Measurements from ENCODE around the gene KCNAB1. TPM values are rescaled to one million over a fixed set of nuclear protein-coding genes. Genes with fewer than 3 reads are reported as not detected.

The KCNAB1 gene
- total RNA-seq, 2 donors from 2014 or later = not detected

DNA sequence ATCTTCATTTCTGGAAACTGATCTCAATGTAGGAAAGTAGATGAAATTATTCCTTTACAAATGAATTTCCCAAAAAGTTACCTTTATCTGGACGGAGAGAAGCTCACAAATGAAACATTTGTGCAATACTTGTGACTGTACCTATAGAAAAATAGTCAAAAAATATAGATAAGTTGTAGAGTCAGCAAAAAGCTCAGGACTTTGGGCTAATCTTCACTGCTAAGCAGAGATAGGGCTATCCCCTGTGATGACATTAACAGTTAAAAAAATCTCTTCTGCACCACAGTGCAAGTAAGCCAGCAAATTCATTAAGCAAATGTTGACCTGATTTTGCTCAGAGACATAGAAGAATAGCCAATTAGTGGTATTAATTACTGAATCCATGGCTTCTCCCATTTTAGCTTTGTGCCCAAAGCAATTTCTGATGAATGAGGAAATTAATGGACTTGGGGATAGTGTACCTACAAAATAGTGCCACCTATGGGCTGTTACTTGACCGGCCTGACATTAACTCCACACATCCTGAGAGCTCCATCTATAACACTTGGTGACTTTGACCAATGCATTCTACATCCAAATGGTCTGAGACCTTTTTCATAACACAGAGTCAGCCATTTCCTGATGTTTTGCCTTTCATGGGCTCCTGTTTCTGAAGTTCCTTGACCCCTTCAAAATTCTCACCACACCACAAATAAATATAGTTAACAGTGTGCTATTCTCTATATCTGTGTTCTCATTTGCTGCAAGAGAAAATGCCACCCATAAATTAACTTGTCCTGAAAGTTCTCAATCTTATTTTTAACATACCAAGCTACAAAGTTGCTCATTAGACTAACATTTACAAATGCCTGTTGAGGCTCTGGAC lies 329.6 kb downstream of the KCNAB1 start:
- Mint-ChIP-seq H3K27ac (no peak overlapping the region), H3K9me3 (no peaks in the 10 kb centered on the region), H3K36me3 (ENCODE audit: insufficient read depth in 2 of 2) (no peaks in the 10 kb centered on the region), H3K27me3 (ENCODE audit: low read depth) (peaks cover 4% of the 10 kb centered on the region), H3K4me1 (ENCODE audit: low read depth) (no peaks in the 10 kb centered on the region), H3K4me3 (no peak overlapping the region)
- no peak for ATAC-seq (replicated peaks in 1 of 2)
- no peak for DNase-seq

DNA sequence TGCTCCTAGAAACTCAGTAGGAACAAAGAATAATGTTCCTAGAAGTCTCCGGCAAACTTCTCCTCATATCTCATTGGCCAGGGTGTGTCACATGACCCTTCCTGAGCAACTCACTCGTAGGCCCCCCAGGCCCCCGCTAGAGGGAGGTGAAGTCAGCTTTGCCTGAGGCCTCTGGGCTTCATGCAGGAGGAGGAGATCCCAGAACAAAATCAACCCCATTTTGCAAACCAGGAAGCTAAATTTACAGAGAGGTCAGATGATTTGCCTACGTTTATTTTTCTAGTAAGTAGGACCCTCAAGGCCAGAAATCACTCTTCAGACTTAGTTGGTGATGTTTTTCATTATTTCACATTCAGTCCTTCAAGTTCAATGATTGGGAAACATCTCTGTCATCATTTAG lies 335.5 kb downstream of the KCNAB1 start:
- DNase-seq = no peak
- no peak for ATAC-seq (replicated peaks in 1 of 2)
- H3K27me3 Mint-ChIP-seq (ENCODE audit: low read depth) = no peaks in the 10 kb centered on the region

DNA sequence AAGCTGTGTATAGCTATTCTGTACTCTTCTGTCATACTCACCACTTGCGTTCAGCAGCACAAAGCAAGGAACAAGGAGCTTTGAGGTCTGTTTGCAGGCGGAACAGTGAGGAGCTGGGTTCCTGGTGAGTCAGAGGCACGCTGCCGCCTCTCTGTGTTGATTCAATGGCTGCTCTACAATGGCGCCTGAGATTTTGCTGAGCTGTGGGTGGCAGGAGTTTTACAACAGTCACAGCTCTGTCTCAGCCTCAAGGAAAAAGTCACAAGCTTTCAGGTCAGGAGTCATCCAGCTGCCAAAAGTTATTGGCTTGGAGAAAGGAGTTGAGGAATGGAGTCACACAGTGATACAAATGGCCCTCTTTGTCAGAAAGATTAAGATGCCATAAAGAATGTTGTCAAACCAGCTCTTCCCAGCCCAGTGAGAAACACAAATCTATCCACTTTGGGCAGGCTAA lies 336.4 kb downstream of the KCNAB1 start:
- Mint-ChIP-seq H3K36me3 (ENCODE audit: insufficient read depth in 2 of 2) (no peaks in the 10 kb centered on the region), H3K9me3 (no peaks in the 10 kb centered on the region), H3K4me3 (no peak overlapping the region), H3K4me1 (ENCODE audit: low read depth) (no peaks in the 10 kb centered on the region), H3K27ac (no peak overlapping the region), H3K27me3 (ENCODE audit: low read depth) (no peaks in the 10 kb centered on the region)
- DNase-seq (no peak), ATAC-seq (replicated peaks in 1 of 2) (no peak)

More for the DNA sequence above, 335.5 kb downstream of the KCNAB1 start:
- H3K9me3 Mint-ChIP-seq = no peaks in the 10 kb centered on the region
- H3K36me3 Mint-ChIP-seq (ENCODE audit: insufficient read depth in 2 of 2) = no peaks in the 10 kb centered on the region
- no peak overlapping the region for H3K4me3 Mint-ChIP-seq
- no peak overlapping the region for H3K27ac Mint-ChIP-seq
- no peaks in the 10 kb centered on the region for H3K4me1 Mint-ChIP-seq (ENCODE audit: low read depth)

DNA sequence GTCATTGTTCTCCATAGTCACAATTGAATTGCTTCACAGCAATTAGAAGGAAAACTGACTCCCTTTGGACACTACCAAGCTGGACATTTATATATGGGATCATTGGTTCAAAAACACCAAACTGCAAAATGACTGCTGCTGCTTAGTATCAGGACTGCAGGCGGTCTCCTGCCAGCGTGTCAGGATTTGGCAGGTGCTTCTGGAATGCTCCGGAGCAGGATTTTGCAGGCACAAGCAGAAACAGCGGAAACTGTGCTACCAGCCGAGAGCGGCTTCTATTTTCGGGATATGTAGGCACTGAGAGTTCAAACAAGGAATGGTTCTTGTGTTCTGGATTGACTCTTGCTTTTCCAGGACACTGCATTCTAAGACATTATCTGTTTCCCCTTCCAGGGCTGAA lies 339.1 kb downstream of the KCNAB1 start:
- H3K9me3 Mint-ChIP-seq = no peaks in the 10 kb centered on the region

DNA sequence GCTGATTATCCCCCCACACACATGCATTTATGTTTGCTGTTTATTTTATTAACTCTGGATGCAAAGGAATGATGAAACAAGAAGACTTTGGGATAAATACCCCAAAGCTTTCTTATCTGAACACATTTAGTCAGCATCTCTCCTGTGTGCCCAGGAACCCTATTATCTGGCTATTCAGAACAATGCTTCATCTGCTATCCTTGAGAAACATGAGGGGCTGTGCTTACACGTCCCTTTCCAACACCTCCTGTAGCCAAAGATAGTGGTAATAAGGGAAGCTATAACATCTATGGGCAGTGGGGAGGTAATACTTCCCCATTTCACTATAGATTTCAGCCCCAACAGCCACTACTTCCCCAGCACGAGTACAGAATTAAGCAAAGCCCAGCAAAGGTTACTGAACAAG lies 339.8 kb downstream of the KCNAB1 start:
- DNase-seq = no peak
- Mint-ChIP-seq H3K27ac (no peak overlapping the region), H3K4me1 (ENCODE audit: low read depth) (no peaks in the 10 kb centered on the region), H3K4me3 (no peak overlapping the region), H3K27me3 (ENCODE audit: low read depth) (no peaks in the 10 kb centered on the region), H3K9me3 (no peaks in the 10 kb centered on the region), H3K36me3 (ENCODE audit: insufficient read depth in 2 of 2) (no peaks in the 10 kb centered on the region)
- no peak for ATAC-seq (replicated peaks in 1 of 2)

More for the DNA sequence above, 339.1 kb downstream of the KCNAB1 start:
- Mint-ChIP-seq H3K27me3 (ENCODE audit: low read depth) (no peaks in the 10 kb centered on the region), H3K36me3 (ENCODE audit: insufficient read depth in 2 of 2) (no peaks in the 10 kb centered on the region), H3K4me3 (no peak overlapping the region), H3K27ac (no peak overlapping the region), H3K4me1 (ENCODE audit: low read depth) (no peaks in the 10 kb centered on the region)
- ATAC-seq (replicated peaks in 1 of 2) (no peak), DNase-seq (no peak)

DNA sequence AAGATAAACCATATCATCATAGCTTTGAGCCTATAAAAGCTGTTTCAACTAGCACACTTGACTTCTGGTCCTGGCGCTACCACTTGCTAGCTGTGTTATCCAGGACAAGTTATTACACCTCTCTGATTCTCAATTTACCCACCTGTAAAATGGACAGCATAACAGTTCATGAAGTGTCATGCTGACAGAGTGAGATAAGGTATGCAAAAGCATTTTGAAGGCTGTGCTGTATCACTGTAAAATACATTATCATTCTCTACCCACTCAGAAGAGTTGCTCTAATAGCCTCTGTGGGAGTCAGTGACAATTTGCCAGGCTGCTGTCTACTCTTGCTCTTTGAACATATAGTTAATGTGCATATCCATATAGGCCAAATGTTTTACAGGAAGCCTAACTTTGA lies 341.5 kb downstream of the KCNAB1 start:
- ATAC-seq (replicated peaks in 1 of 2) (no peak), DNase-seq (no peak)
- no peak overlapping the region for H3K4me3 Mint-ChIP-seq
- no peaks in the 10 kb centered on the region for H3K27me3 Mint-ChIP-seq (ENCODE audit: low read depth)
- no peak overlapping the region for H3K27ac Mint-ChIP-seq
- no peaks in the 10 kb centered on the region for H3K36me3 Mint-ChIP-seq (ENCODE audit: insufficient read depth in 2 of 2)
- H3K4me1 Mint-ChIP-seq (ENCODE audit: low read depth) = no peaks in the 10 kb centered on the region
- H3K9me3 Mint-ChIP-seq = no peaks in the 10 kb centered on the region

DNA sequence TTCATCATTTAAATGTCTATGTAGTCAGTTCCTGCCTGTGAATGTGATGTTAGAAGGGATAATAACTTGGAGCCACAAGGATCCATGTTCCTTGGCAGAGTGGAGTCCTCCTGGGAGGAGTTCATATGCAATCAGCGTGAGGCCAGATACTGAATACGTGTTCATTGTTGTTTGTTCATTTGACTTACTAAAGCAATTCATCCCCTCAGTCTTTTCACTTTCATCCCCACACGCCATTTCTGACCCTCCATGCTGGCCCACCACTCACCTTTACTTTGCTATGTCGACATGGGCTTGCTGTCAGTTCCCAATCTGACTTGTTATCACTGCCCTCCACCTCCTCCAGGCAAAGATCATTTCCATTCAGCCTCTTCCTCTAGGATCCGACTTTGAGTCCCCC lies 342.7 kb downstream of the KCNAB1 start:
- Mint-ChIP-seq H3K36me3 (ENCODE audit: insufficient read depth in 2 of 2) (no peaks in the 10 kb centered on the region), H3K4me1 (ENCODE audit: low read depth) (no peaks in the 10 kb centered on the region), H3K27me3 (ENCODE audit: low read depth) (no peaks in the 10 kb centered on the region), H3K9me3 (no peaks in the 10 kb centered on the region), H3K27ac (no peak overlapping the region), H3K4me3 (no peak overlapping the region)
- no peak for DNase-seq
- ATAC-seq (replicated peaks in 1 of 2) = no peak

DNA sequence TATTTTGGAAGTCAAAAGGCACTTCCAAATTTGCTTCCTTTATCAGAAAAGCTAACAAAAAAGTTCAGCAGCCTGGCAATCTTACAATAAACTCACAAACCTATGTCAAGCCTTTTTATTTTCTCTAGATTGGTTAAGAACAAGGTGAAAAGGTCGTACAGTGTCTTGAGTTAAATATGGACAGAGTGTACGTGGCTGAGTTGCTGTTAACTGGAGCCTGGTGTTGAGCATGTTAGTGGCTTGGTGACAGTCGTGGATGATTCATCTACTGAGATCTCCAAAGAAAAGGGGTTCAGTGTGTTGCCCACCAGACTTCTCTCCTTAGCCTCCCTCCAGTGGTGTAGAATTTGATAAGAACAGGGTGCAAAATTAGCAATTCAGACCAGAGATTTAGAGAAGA lies 344.8 kb downstream of the KCNAB1 start:
- Mint-ChIP-seq H3K36me3 (ENCODE audit: insufficient read depth in 2 of 2) (no peaks in the 10 kb centered on the region), H3K4me3 (no peak overlapping the region), H3K27me3 (ENCODE audit: low read depth) (no peaks in the 10 kb centered on the region), H3K4me1 (ENCODE audit: low read depth) (no peaks in the 10 kb centered on the region), H3K9me3 (no peaks in the 10 kb centered on the region), H3K27ac (no peak overlapping the region)
- DNase-seq = no peak
- no peak for ATAC-seq (replicated peaks in 1 of 2)

DNA sequence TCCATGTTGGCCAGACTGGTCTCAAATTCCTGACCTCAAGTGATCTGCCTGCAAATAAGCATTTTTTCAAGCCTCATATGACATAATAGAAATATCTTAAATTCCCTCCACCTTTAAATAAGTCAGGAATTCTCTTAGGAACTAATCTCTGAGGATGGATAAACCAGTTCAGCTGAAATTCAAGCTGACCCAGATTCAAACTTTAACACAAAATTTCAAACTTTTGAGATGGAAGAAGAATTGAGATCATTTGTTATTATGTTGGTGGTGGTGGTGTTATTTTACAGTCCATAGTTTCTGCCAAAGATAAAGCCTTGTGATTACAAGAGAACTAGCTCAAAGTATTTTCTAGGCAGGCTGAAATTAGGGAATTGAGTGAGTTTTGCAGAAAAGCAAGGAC lies 349.1 kb downstream of the KCNAB1 start:
- Mint-ChIP-seq H3K4me1 (ENCODE audit: low read depth) (no peaks in the 10 kb centered on the region), H3K36me3 (ENCODE audit: insufficient read depth in 2 of 2) (no peaks in the 10 kb centered on the region), H3K27ac (no peak overlapping the region), H3K27me3 (ENCODE audit: low read depth) (no peaks in the 10 kb centered on the region), H3K4me3 (no peak overlapping the region), H3K9me3 (no peaks in the 10 kb centered on the region)
- DNase-seq (no peak), ATAC-seq (replicated peaks in 1 of 2) (no peak)

DNA sequence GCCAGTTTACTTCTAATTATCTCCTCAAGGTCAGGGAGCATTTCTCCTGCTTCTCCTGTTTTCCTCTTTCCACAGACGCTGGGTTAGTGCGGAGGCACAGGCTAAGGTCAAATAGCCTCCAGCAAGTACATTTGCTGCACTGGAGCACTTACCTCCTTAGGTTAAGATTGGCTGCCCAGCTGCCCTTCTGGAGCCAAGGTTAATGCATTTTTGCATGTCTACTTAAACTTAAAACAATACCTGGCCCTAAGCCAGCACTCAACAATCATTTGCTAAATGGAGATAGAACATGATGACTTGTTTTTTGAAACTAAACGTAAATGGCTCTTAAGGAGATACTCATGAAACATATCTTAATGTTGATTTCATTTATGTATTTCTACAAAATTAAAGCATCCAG lies 351.1 kb downstream of the KCNAB1 start:
- H3K27ac Mint-ChIP-seq = no peak overlapping the region
- H3K27me3 Mint-ChIP-seq (ENCODE audit: low read depth) = peaks cover 6% of the 10 kb centered on the region
- H3K4me3 Mint-ChIP-seq = no peak overlapping the region
- H3K36me3 Mint-ChIP-seq (ENCODE audit: insufficient read depth in 2 of 2) = no peaks in the 10 kb centered on the region
- no peaks in the 10 kb centered on the region for H3K9me3 Mint-ChIP-seq
- no peaks in the 10 kb centered on the region for H3K4me1 Mint-ChIP-seq (ENCODE audit: low read depth)
- ATAC-seq (replicated peaks in 1 of 2) (no peak), DNase-seq (no peak)

DNA sequence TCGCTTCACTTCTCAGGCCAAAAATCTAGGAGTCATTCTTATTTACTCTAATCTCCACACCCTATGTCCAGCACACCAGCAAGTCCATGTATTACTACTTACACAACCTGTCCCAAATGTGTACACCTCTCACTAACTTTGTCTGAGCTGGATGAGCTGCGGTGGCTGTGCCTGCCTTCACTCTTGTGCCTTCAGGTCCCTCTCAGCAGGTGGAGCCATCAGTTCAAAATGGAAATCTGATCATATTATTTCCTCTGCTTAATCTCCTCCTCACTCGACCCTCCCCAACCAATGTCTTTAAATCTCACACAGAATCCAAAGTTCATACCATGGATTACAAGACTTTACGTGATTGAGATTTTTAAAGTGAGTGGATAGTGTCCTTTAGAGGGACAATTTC lies 351.8 kb downstream of the KCNAB1 start:
- Mint-ChIP-seq H3K27ac (no peak overlapping the region), H3K4me3 (no peak overlapping the region), H3K27me3 (ENCODE audit: low read depth) (peaks cover 6% of the 10 kb centered on the region), H3K36me3 (ENCODE audit: insufficient read depth in 2 of 2) (no peaks in the 10 kb centered on the region), H3K9me3 (no peaks in the 10 kb centered on the region), H3K4me1 (ENCODE audit: low read depth) (no peaks in the 10 kb centered on the region)
- DNase-seq (no peak), ATAC-seq (replicated peaks in 1 of 2) (no peak)

DNA sequence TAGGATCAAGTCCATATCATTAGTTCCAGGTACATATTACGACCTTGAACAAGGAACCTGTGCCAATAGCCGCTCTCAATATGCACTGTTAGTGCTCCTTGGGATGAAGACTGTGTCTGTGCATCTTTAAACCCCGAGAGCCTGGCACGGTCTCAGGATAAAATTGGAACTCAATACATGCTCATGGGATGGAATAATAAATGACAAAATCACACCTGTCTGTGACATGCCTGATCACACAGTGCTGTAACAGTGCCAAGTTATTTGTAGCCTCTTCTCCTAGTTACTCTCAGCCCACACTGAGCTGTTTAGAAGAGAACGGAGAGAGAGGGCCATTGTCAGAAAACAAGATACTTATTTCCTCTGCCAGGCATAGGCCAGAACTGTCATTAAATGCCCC lies 352.3 kb downstream of the KCNAB1 start:
- no peak overlapping the region for H3K4me3 Mint-ChIP-seq
- DNase-seq (no peak), ATAC-seq (replicated peaks in 1 of 2) (no peak)
- H3K9me3 Mint-ChIP-seq = no peaks in the 10 kb centered on the region
- H3K27ac Mint-ChIP-seq = no peak overlapping the region
- peaks cover 6% of the 10 kb centered on the region for H3K27me3 Mint-ChIP-seq (ENCODE audit: low read depth)
- H3K36me3 Mint-ChIP-seq (ENCODE audit: insufficient read depth in 2 of 2) = no peaks in the 10 kb centered on the region
- no peaks in the 10 kb centered on the region for H3K4me1 Mint-ChIP-seq (ENCODE audit: low read depth)

DNA sequence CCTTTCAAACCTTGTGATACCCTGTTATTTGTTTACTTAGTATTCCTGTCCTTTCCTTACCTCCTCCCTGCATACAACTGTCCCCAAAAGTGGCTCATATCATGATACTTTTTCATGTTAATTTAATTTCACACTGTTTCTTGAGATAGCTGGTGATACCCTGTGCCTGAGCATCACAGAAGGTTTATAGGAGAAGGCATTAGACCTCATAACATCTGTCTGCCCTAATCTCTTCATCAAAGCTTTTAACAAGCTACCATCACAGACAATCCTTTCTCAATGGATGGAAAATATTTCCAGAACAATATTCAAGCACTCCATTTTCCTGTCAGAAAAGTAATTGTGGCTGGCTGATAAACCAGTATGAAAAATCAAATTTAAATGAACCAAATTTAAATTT lies 353.0 kb downstream of the KCNAB1 start:
- no peak overlapping the region for H3K27ac Mint-ChIP-seq
- no peak overlapping the region for H3K4me3 Mint-ChIP-seq
- ATAC-seq (replicated peaks in 1 of 2) (no peak), DNase-seq (no peak)
- no peaks in the 10 kb centered on the region for H3K4me1 Mint-ChIP-seq (ENCODE audit: low read depth)
- H3K36me3 Mint-ChIP-seq (ENCODE audit: insufficient read depth in 2 of 2) = no peaks in the 10 kb centered on the region
- peaks cover 6% of the 10 kb centered on the region for H3K27me3 Mint-ChIP-seq (ENCODE audit: low read depth)
- no peaks in the 10 kb centered on the region for H3K9me3 Mint-ChIP-seq

Data from activated T-cell treated with anti-CD3 and anti-CD28 coated beads, Interleukin-2, amount 50 U/mL, for 72 hours (primary cell).